ENCODE results near the gene ZDHHC7.
"Not testable (repeated sequence)": the region's sequence is repeated elsewhere in the genome, so short reads cannot be mapped to it uniquely, and the experiment has no call there.

The ZDHHC7 gene

GRCh38 chr16:84940670-84941551 is 70.4 kb downstream of the ZDHHC7 start:
- peaks cover 5% of the 10 kb centered on the region for H3K4me1 ChIP-seq (ENCODE audit: insufficient read depth, low read length)
- no peak overlapping the region for H3K4me3 ChIP-seq (ENCODE audit: low read depth in 1 of 2, low read length in 2 of 2)
- no peaks in the 10 kb centered on the region for H3K27me3 ChIP-seq (ENCODE audit: control insufficient read depth in 1 of 2, insufficient read depth in 2 of 2, low read length in 2 of 2)
- no peaks in the 10 kb centered on the region for H3K9me3 ChIP-seq (ENCODE audit: low read length)
- no peak overlapping the region for H3K9ac ChIP-seq (ENCODE audit: low read length)
- no peaks in the 10 kb centered on the region for H3K36me3 ChIP-seq (ENCODE audit: insufficient read depth, low read length)
- no peak overlapping the region for H3K27ac ChIP-seq (ENCODE audit: low read depth, low read length)

GRCh38 chr16:84938616-84939015 is 72.7 kb downstream of the ZDHHC7 start:
- H3K27ac ChIP-seq (ENCODE audit: low read depth, low read length); H3K27me3 ChIP-seq (ENCODE audit: control insufficient read depth in 1 of 2, insufficient read depth in 2 of 2, low read length in 2 of 2); H3K9ac ChIP-seq (ENCODE audit: low read length); H3K9me3 ChIP-seq (ENCODE audit: low read length); H3K36me3 ChIP-seq (ENCODE audit: insufficient read depth, low read length); H3K4me3 ChIP-seq (ENCODE audit: low read depth in 1 of 2, low read length in 2 of 2): not testable (repeated sequence)
- peaks cover 12% of the 10 kb centered on the region for H3K4me1 ChIP-seq (ENCODE audit: insufficient read depth, low read length)

- no peak overlapping the region for H3K27ac ChIP-seq (ENCODE audit: low read depth, low read length)
Observed at GRCh38 chr16:84937196-84938005, 73.9 kb downstream of the ZDHHC7 start.

DNA sequence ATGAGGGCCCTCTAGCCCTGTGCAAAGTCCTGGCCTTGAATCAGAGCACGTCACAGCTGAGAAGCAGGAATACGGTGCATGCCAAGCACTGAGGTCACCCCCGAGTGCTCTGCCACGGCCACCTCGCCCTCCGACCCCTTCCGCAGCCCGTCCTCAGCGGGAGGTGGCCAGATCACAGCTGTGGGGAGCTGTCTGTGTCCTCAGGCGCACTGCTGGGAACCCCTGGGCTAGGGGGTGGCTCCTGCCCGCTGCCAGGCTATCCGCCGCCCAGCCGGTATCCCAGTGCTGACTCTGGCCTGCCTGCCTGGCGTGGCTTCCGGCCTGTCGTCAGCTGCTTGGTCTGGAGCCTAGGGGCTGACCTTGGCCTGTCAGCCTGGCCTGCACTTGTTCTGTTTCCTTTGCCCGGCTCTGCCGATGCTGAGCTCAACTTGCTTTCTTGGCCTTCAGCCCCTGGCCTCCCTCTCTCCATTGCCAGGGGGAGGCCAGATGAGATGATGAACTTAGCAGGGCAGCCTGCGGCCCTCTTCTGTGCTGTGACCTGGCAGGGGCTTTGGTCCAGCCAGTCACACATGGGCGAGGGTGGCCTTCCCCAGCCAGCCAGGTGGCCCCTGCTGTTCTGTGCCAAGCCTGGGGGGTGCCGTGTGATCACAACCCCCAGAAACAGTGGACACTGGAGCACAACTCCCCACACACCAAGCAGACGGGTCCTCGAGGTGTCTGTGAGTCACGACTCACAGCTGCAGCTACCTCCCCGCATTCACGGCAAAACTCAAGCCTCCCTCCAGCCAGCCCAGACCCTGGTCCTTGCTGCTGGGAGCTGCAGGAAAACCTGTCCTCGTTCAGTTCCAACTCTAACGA is 77.3 kb downstream of the ZDHHC7 start:
- Histone ChIP-seq H3K9me3 (ENCODE audit: low read length) (no peaks in the 10 kb centered on the region), H3K36me3 (ENCODE audit: insufficient read depth, low read length) (no peaks in the 10 kb centered on the region), H3K9ac (ENCODE audit: low read length) (no peak overlapping the region), H3K4me1 (ENCODE audit: insufficient read depth, low read length) (peaks cover 22% of the 10 kb centered on the region), H3K4me3 (ENCODE audit: low read depth in 1 of 2, low read length in 2 of 2) (no peak overlapping the region), H3K27me3 (ENCODE audit: control insufficient read depth in 1 of 2, insufficient read depth in 2 of 2, low read length in 2 of 2) (no peaks in the 10 kb centered on the region), H3K27ac (ENCODE audit: low read depth, low read length) (no peak overlapping the region)

More at GRCh38 chr16:84937196-84938005, 73.9 kb downstream of the ZDHHC7 start:
- H3K36me3 ChIP-seq (ENCODE audit: insufficient read depth, low read length), result no peaks in the 10 kb centered on the region
- peaks cover 12% of the 10 kb centered on the region for H3K4me1 ChIP-seq (ENCODE audit: insufficient read depth, low read length)
- no peak overlapping the region for H3K9ac ChIP-seq (ENCODE audit: low read length)
- H3K9me3 ChIP-seq (ENCODE audit: low read length), result no peaks in the 10 kb centered on the region
- H3K27me3 ChIP-seq (ENCODE audit: control insufficient read depth in 1 of 2, insufficient read depth in 2 of 2, low read length in 2 of 2), result no peaks in the 10 kb centered on the region
- H3K4me3 ChIP-seq (ENCODE audit: low read depth in 1 of 2, low read length in 2 of 2), result no peak overlapping the region

- Histone ChIP-seq H3K9ac (ENCODE audit: low read length) (no peak overlapping the region), H3K36me3 (ENCODE audit: insufficient read depth, low read length) (no peaks in the 10 kb centered on the region), H3K27me3 (ENCODE audit: control insufficient read depth in 1 of 2, insufficient read depth in 2 of 2, low read length in 2 of 2) (no peaks in the 10 kb centered on the region), H3K27ac (ENCODE audit: low read depth, low read length) (no peak overlapping the region), H3K4me3 (ENCODE audit: low read depth in 1 of 2, low read length in 2 of 2) (no peak overlapping the region), H3K9me3 (ENCODE audit: low read length) (no peaks in the 10 kb centered on the region), H3K4me1 (ENCODE audit: insufficient read depth, low read length) (peaks cover 24% of the 10 kb centered on the region)
Observed at GRCh38 chr16:84932681-84933080, 78.7 kb downstream of the ZDHHC7 start.

- Histone ChIP-seq H3K4me1 (ENCODE audit: insufficient read depth, low read length) (peaks cover 24% of the 10 kb centered on the region), H3K9me3 (ENCODE audit: low read length) (no peaks in the 10 kb centered on the region), H3K27ac (ENCODE audit: low read depth, low read length) (no peak overlapping the region), H3K27me3 (ENCODE audit: control insufficient read depth in 1 of 2, insufficient read depth in 2 of 2, low read length in 2 of 2) (no peaks in the 10 kb centered on the region), H3K4me3 (ENCODE audit: low read depth in 1 of 2, low read length in 2 of 2) (no peak overlapping the region), H3K9ac (ENCODE audit: low read length) (no peak overlapping the region), H3K36me3 (ENCODE audit: insufficient read depth, low read length) (no peaks in the 10 kb centered on the region)
Observed at GRCh38 chr16:84931506-84931905, 79.8 kb downstream of the ZDHHC7 start.

DNA sequence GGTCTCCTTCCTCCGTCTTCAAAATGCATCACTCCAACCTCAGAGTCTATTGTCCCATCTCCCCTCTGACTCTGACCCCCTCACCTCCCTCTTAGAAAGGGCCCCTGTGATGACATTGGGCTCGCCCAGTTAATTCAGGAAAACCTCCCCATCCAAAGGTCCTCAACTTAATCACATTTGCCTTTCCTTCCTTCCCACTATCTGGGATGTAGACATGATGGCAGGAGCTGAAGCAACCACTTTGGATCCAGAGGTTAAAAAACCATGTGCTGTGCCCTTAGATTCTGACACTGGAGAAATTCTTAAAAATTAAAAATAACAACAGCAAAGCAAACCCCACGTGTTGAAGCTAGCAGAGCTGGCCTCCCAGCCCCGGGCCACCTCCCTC is 80.2 kb downstream of the ZDHHC7 start:
- Histone ChIP-seq H3K36me3 (ENCODE audit: insufficient read depth, low read length) (no peaks in the 10 kb centered on the region), H3K9ac (ENCODE audit: low read length) (no peak overlapping the region), H3K9me3 (ENCODE audit: low read length) (no peaks in the 10 kb centered on the region), H3K27me3 (ENCODE audit: control insufficient read depth in 1 of 2, insufficient read depth in 2 of 2, low read length in 2 of 2) (no peaks in the 10 kb centered on the region), H3K27ac (ENCODE audit: low read depth, low read length) (no peak overlapping the region), H3K4me3 (ENCODE audit: low read depth in 1 of 2, low read length in 2 of 2) (no peak overlapping the region), H3K4me1 (ENCODE audit: insufficient read depth, low read length) (peaks cover 24% of the 10 kb centered on the region)

DNA sequence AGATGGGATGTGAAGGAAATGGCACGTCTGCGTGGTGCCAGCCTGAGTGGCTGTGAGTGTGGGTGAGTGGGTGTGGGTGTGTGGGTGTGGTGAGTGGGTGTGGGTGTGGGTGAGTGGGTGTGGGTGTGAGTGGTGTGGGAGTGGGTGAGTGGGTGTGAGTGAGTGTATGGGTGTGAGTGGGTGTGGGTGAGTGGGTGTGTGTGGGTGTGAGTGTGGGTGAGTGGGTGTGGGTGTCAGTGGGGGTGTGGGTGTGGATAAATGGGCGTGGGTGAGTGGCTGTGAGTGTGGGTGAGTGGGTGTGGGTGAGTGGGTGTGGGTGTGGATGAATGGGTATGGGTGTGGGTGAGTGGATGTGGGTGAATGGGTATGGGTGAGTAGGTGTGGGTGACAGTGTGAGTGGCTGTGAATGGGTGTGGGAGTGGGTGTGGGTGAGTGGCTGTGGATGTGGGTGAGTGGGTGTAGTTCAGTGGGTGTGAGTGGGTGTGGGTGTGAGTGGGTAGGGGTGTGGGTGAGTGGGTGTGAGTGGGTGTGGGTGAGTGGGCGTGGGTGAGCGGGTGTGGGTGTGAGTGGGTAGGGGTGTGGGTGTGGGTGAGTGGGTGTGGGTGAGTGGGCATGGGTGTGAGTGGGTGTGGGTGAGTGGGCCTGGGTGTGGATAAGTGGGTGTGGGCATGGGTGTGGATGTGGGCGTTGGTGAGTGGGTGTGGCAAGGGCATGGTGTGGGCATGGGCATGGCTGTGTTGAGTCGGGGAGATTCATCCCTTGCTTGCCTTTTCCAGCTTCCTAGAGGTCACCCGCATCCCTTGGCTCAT is 80.8 kb downstream of the ZDHHC7 start:
- no peaks in the 10 kb centered on the region for H3K36me3 ChIP-seq (ENCODE audit: insufficient read depth, low read length)
- no peak overlapping the region for H3K4me3 ChIP-seq (ENCODE audit: low read depth in 1 of 2, low read length in 2 of 2)
- no peak overlapping the region for H3K27ac ChIP-seq (ENCODE audit: low read depth, low read length)
- H3K27me3 ChIP-seq (ENCODE audit: control insufficient read depth in 1 of 2, insufficient read depth in 2 of 2, low read length in 2 of 2), result no peaks in the 10 kb centered on the region
- H3K9me3 ChIP-seq (ENCODE audit: low read length), result no peaks in the 10 kb centered on the region
- H3K9ac ChIP-seq (ENCODE audit: low read length), result no peak overlapping the region
- peaks cover 24% of the 10 kb centered on the region for H3K4me1 ChIP-seq (ENCODE audit: insufficient read depth, low read length)

- H3K27ac ChIP-seq (ENCODE audit: low read depth, low read length), result peak overlapping the region; percentile 36
- H3K4me3 ChIP-seq (ENCODE audit: low read depth in 1 of 2, low read length in 2 of 2), result no peak overlapping the region
- H3K36me3 ChIP-seq (ENCODE audit: insufficient read depth, low read length), result no peaks in the 10 kb centered on the region
- H3K27me3 ChIP-seq (ENCODE audit: control insufficient read depth in 1 of 2, insufficient read depth in 2 of 2, low read length in 2 of 2), result no peaks in the 10 kb centered on the region
- no peak overlapping the region for H3K9ac ChIP-seq (ENCODE audit: low read length)
- no peaks in the 10 kb centered on the region for H3K9me3 ChIP-seq (ENCODE audit: low read length)
- peaks cover 24% of the 10 kb centered on the region for H3K4me1 ChIP-seq (ENCODE audit: insufficient read depth, low read length)
Observed at GRCh38 chr16:84929421-84930297, 81.7 kb downstream of the ZDHHC7 start.
